ENCODE data around the gene C1QTNF7. TPM values are rescaled to one million over a fixed set of nuclear protein-coding genes. Genes with fewer than 3 reads are reported as not detected.

The C1QTNF7 gene
- total and polyA plus RNA-seq, 2 of the 13 experiments (the other 11 are each of a cell fraction or from before 2014, with no cell fraction given) = not detected

DNA sequence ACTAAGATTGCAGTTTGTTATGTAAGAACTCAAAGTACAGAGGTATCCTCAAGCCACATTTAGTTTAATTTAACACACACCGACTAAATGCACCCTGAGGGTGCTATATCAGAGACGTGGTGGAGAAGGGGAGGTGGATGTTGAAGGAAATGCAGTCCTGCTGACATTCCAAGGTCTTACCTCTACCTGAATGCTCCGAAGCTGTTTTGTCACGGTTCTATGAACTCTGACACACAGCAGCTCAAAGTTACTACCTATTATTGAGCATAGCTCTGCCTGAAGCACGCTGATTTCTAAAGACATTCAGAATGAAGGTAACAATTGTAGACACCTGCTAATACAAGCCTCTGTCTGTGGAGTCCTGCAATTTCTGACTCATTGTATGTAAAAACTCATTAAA, 48.6 kb downstream of the C1QTNF7 start:
- H3K4me1 ChIP-seq (ENCODE audit: insufficient read depth, low read length) = peaks cover 12% of the 10 kb centered on the region
- intact Hi-C loops (cut with micrococcal nuclease; ENCODE audit: unreplicated experiment) = loop anchor here (10.0 kb wide), 1 partner anchor 788 kb away; no protein-coding TSS in a partner anchor
- TF ChIP-seq ELF4 (CRISPR knock-in tag; IDR thresholded peaks at IDR 0.05; ENCODE audit: borderline replicate concordance) = no peak
- TF ChIP-seq ZNF205 (CRISPR knock-in tag; IDR thresholded peaks at IDR 0.05) = no peak
- no peak for TF ChIP-seq RXRA (CRISPR knock-in tag; IDR thresholded peaks at IDR 0.05)
- TF ChIP-seq ZBTB20 (CRISPR knock-in tag; IDR thresholded peaks at IDR 0.05; ENCODE audit: borderline replicate concordance, low read depth) = no peak
- no peak for TF ChIP-seq CSRNP1 (CRISPR knock-in tag; IDR thresholded peaks at IDR 0.05)
- no peak for TF ChIP-seq SP4 (CRISPR knock-in tag; IDR thresholded peaks at IDR 0.05)
- TF ChIP-seq, protein P1, sequence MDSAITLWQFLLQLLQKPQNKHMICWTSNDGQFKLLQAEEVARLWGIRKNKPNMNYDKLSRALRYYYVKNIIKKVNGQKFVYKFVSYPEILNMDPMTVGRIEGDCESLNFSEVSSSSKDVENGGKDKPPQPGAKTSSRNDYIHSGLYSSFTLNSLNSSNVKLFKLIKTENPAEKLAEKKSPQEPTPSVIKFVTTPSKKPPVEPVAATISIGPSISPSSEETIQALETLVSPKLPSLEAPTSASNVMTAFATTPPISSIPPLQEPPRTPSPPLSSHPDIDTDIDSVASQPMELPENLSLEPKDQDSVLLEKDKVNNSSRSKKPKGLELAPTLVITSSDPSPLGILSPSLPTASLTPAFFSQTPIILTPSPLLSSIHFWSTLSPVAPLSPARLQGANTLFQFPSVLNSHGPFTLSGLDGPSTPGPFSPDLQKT (CRISPR knock-in tag; IDR thresholded peaks at IDR 0.05; ENCODE audit: borderline replicate concordance) = no peak
- TF ChIP-seq, protein P2, sequence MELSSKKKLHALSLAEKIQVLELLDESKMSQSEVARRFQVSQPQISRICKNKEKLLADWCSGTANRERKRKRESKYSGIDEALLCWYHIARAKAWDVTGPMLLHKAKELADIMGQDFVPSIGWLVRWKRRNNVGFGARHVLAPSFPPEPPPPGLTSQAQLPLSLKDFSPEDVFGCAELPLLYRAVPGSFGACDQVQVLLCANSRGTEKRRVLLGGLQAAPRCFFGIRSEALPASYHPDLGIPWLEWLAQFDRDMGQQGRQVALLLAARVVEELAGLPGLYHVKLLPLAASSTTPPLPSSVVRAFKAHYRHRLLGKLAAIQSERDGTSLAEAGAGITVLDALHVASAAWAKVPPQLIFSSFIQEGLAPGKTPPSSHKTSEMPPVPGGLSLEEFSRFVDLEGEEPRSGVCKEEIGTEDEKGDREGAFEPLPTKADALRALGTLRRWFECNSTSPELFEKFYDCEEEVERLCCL (CRISPR knock-in tag; IDR thresholded peaks at IDR 0.05; ENCODE audit: borderline replicate concordance) = no peak
- TF ChIP-seq FOXA3 (CRISPR knock-in tag; IDR thresholded peaks at IDR 0.05) = no peak
- no peak for TF ChIP-seq ZNF292 (CRISPR knock-in tag; IDR thresholded peaks at IDR 0.05; ENCODE audit: borderline replicate concordance, low read depth)
- no peak for TF ChIP-seq ZNF263 (CRISPR knock-in tag; IDR thresholded peaks at IDR 0.05)
- TF ChIP-seq, protein P3, sequence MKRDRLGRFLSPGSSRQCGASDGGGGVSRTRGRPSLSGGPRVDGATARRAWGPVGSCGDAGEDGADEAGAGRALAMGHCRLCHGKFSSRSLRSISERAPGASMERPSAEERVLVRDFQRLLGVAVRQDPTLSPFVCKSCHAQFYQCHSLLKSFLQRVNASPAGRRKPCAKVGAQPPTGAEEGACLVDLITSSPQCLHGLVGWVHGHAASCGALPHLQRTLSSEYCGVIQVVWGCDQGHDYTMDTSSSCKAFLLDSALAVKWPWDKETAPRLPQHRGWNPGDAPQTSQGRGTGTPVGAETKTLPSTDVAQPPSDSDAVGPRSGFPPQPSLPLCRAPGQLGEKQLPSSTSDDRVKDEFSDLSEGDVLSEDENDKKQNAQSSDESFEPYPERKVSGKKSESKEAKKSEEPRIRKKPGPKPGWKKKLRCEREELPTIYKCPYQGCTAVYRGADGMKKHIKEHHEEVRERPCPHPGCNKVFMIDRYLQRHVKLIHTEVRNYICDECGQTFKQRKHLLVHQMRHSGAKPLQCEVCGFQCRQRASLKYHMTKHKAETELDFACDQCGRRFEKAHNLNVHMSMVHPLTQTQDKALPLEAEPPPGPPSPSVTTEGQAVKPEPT (CRISPR knock-in tag; IDR thresholded peaks at IDR 0.05; ENCODE audit: low read depth) = no peak
- H2AFZ ChIP-seq (ENCODE audit: low read length) = no peak overlapping the region
- ATAC-seq (no peak), FAIRE-seq (no peak), DNase-seq (ENCODE audit: low spot score) (no peak)
- CTCF ChIA-PET (ENCODE audit: low intra/inter-chr PET ratio, low total read pairs) = no interaction called here
- H3K79me2 ChIP-seq (ENCODE audit: insufficient read depth, low read length) = no peaks in the 10 kb centered on the region
- H3K9me3 ChIP-seq (ENCODE audit: low read length) = no peaks in the 10 kb centered on the region
- no peaks in the 10 kb centered on the region for H3K27me3 ChIP-seq (ENCODE audit: control insufficient read depth in 1 of 2, insufficient read depth in 2 of 2, low read length in 2 of 2)
- no peak overlapping the region for H3K4me2 ChIP-seq (ENCODE audit: low read depth, low read length)
- BruUV-seq (replicated peaks) = no TSS peak
- WGBS (ENCODE audit: low lambda C conversion rate) = 9% methylated on average over 5 of the region's 5 CpGs
- H3K36me3 ChIP-seq (replicated peaks in 1 of 2; ENCODE audit: control insufficient read depth in 1 of 2, insufficient read depth in 2 of 2, low read length in 2 of 2) = no peaks in the 10 kb centered on the region
- no peak overlapping the region for H3K4me3 ChIP-seq (replicated peaks in 1 of 3; ENCODE audit: insufficient read depth in 1 of 3, low read depth in 2 of 3, low read length in 3 of 3)
- POLR2A ChIA-PET = no interaction called here
- in situ Hi-C loops (cut with HindIII; ENCODE audit: extremely low pct_ligation_motif_present, low pct_unique_long_range_greater_than_20kb) = loop anchor here (5.0 to 25.0 kb wide), 3 partner anchors 176 to 786 kb away; partner anchors contain the start of gene FGFBP2
- H4K20me1 ChIP-seq (ENCODE audit: insufficient read depth, low read length) = no peaks in the 10 kb centered on the region
- H3K27ac ChIP-seq (ENCODE audit: extremely low read length, insufficient read depth, low read length) = no peak overlapping the region
- no peak overlapping the region for H3K9ac ChIP-seq (ENCODE audit: insufficient read depth, low read depth, low read length)
